GM12878 (cell line): ENCODE measurements around the gene JUND. TPM values are rescaled to one million over a fixed set of nuclear protein-coding genes. Genes with fewer than 3 reads are reported as not detected.

Experiments used
- CBFB ChIP-seq: IDR thresholded peaks from 2 replicates; pipeline ENCODE4 v1.6.1; 2016; ENCODE audit warnings: antibody characterized with exemption, low read depth
- CBX5 ChIP-seq: sonication (generic); IDR thresholded peaks from 2 replicates; pipeline ENCODE4 v1.6.1; 2016; ENCODE audit warnings: low read depth, moderate library complexity, mild to moderate bottlenecking, inconsistent platforms
- CHD4 ChIP-seq: fragments of 200-600 bp; sonication (generic); IDR thresholded peaks from 2 replicates; pipeline ENCODE4 v1.6.1; 2016; ENCODE audit warnings: mild to moderate bottlenecking
- KDM1A ChIP-seq: fragments of 200-600 bp; sonication (generic); IDR thresholded peaks from 2 replicates; pipeline ENCODE4 v1.6.1; 2016; ENCODE audit warnings: borderline replicate concordance
- NBN ChIP-seq: fragments of 450-650 bp; IDR thresholded peaks from 2 replicates; pipeline ENCODE4 v1.6.1; 2016
- PAX5 ChIP-seq: IDR thresholded peaks from 2 replicates; pipeline ENCODE4 v1.6.1; 2011; ENCODE audit warnings: low read depth, low read length, borderline replicate concordance
- PBX3 ChIP-seq: IDR thresholded peaks from 2 replicates; pipeline ENCODE4 v1.6.1; 2011; ENCODE audit warnings: mild to moderate bottlenecking, low read depth, low read length, moderate library complexity; ENCODE audit not compliant: insufficient replicate concordance
- PKNOX1 ChIP-seq: fragments of 450-650 bp; IDR thresholded peaks from 2 replicates; pipeline ENCODE4 v1.6.1; 2016; ENCODE audit warnings: mild to moderate bottlenecking
- POLR2AphosphoS5 ChIP-seq: IDR thresholded peaks from 2 replicates; pipeline ENCODE4 v1.6.1; 2011; ENCODE audit warnings: mild to moderate bottlenecking, low read length, inconsistent platforms
- RAD21 ChIP-seq: IDR thresholded peaks from 2 replicates; pipeline ENCODE4 v1.6.1; 2011; ENCODE audit warnings: mild to moderate bottlenecking, low read depth, low read length, moderate library complexity; ENCODE audit not compliant: insufficient read depth
- RB1 ChIP-seq: fragments of 450-650 bp; formaldehyde crosslinking; IDR thresholded peaks from 2 replicates; pipeline ENCODE4 v1.6.1; 2017; ENCODE audit warnings: mild to moderate bottlenecking, borderline replicate concordance
- RCOR1 ChIP-seq: conservative IDR thresholded peaks from 2 replicates; pipeline ENCODE4 v1.6.1; 2012; ENCODE audit warnings: low read depth, low read length, improper control_type of control experiment
- SPI1 ChIP-seq: IDR thresholded peaks from 2 replicates; pipeline ENCODE4 v1.6.1; 2011; ENCODE audit warnings: low read depth, mild to moderate bottlenecking, low read length, moderate library complexity, borderline replicate concordance; ENCODE audit not compliant: insufficient read depth
- STAT3 ChIP-seq: IDR thresholded peaks from 2 replicates; pipeline ENCODE4 v1.6.1; 2011; ENCODE audit warnings: low read depth, low read length, improper control_type of control experiment
- TBL1XR1 ChIP-seq: IDR thresholded peaks from 2 replicates; pipeline ENCODE4 v1.6.1; 2012; ENCODE audit warnings: low read depth, low read length, improper control_type of control experiment
- TCF12 ChIP-seq: IDR thresholded peaks from 2 replicates; pipeline ENCODE4 v1.6.1; 2011; ENCODE audit warnings: low read depth, mild to moderate bottlenecking, low read length
- TCF3 ChIP-seq: IDR thresholded peaks from 2 replicates; pipeline ENCODE4 v1.6.1; 2012; ENCODE audit warnings: low read depth, mild to moderate bottlenecking, low read length, borderline replicate concordance; ENCODE audit not compliant: insufficient read depth
- ZBTB33 ChIP-seq: fragments of 450-650 bp; IDR thresholded peaks from 2 replicates; pipeline ENCODE4 v1.6.1; 2017; ENCODE audit warnings: mild to moderate bottlenecking
- polyA plus RNA-seq, 11 experiments: library from polyadenylated mRNA; depleted of rRNA in 4 of 11; unstranded in 6 of 11; stranded (reverse) in 5 of 11; fragments of >200 nt; fragmentation: Nextera tagmentation in 4 of 11; fragmentation: Illumina TruSeq in 1 of 11; extraction: Ambion mirVana in 4 of 11; extraction: Trizol in 1 of 11; gene quantifications; 1 replicate in 1 of 11; 2 replicates in 10 of 11; pipeline versions ENCODE4 v1.2.1 to v1.2.3, GENCODE V29; 2011 to 2016; ENCODE audit warnings: inconsistent platforms in 2 of 11, missing spikeins in 2 of 11, low read depth in 1 of 11
- total RNA-seq, 4 experiments: library from RNA; depleted of rRNA in 3 of 4; stranded (reverse); fragments of >200 nt in 3 of 4; fragmentation: Illumina TruSeq in 1 of 4; extraction: Trizol in 1 of 4; gene quantifications; 2 replicates each; pipeline versions ENCODE4 v1.2.1 to v1.2.3, GENCODE V29; 2013 to 2021
- TF ChIP-seq, protein P1 (sequence below): fragments of 450-650 bp; IDR thresholded peaks from 2 replicates; pipeline ENCODE4 v1.6.1; 2017; ENCODE audit warnings: mild to moderate bottlenecking, moderate library complexity
- TF ChIP-seq, protein P2 (sequence below): IDR thresholded peaks from 2 replicates; pipeline ENCODE4 v1.6.1; 2012; ENCODE audit warnings: low read depth, low read length, improper control_type of control experiment

JUND gene
- total and polyA plus RNA-seq, 10 of the 15 experiments (the other 5 are each of a cell fraction or from before 2014, with no cell fraction given): 7.4 to 164 (median 18.8) TPM

GRCh38 chr19:18291590-18292461 is 10.4 kb upstream of the JUND start (continued):
- TF ChIP-seq STAT3 (no peak), TCF12 (peak; percentile 80; the same call in 1 of the 2 replicates), NBN (no peak), CHD4 (no peak), RB1 (no peak), KDM1A (no peak), ZBTB33 (no peak), PKNOX1 (no peak; the same call in 1 of the 2 replicates), TBL1XR1 (peak; percentile 39; the same call in 1 of the 2 replicates), PAX5 (peak; percentile 79; the same call in 1 of the 2 replicates), PBX3 (no peak), SPI1 (peak; percentile 96), POLR2AphosphoS5 (peak; percentile 52; the same call in 1 of the 2 replicates), RAD21 (no peak; the same call in 1 of the 2 replicates), CBFB (peak; percentile 80; the same call in 1 of the 2 replicates), CBX5 (peak; percentile 38; the same call in 1 of the 2 replicates), TCF3 (0 out of 2 replicates have a peak, but pooled peaks have one; percentile 57), RCOR1 (0 out of 2 replicates have a peak, but pooled peaks have one; percentile 58)
- TF ChIP-seq, protein P1, sequence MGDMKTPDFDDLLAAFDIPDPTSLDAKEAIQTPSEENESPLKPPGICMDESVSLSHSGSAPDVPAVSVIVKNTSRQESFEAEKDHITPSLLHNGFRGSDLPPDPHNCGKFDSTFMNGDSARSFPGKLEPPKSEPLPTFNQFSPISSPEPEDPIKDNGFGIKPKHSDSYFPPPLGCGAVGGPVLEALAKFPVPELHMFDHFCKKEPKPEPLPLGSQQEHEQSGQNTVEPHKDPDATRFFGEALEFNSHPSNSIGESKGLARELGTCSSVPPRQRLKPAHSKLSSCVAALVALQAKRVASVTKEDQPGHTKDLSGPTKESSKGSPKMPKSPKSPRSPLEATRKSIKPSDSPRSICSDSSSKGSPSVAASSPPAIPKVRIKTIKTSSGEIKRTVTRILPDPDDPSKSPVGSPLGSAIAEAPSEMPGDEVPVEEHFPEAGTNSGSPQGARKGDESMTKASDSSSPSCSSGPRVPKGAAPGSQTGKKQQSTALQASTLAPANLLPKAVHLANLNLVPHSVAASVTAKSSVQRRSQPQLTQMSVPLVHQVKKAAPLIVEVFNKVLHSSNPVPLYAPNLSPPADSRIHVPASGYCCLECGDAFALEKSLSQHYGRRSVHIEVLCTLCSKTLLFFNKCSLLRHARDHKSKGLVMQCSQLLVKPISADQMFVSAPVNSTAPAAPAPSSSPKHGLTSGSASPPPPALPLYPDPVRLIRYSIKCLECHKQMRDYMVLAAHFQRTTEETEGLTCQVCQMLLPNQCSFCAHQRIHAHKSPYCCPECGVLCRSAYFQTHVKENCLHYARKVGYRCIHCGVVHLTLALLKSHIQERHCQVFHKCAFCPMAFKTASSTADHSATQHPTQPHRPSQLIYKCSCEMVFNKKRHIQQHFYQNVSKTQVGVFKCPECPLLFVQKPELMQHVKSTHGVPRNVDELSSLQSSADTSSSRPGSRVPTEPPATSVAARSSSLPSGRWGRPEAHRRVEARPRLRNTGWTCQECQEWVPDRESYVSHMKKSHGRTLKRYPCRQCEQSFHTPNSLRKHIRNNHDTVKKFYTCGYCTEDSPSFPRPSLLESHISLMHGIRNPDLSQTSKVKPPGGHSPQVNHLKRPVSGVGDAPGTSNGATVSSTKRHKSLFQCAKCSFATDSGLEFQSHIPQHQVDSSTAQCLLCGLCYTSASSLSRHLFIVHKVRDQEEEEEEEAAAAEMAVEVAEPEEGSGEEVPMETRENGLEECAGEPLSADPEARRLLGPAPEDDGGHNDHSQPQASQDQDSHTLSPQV: 0 out of 2 replicates have a peak, but pooled peaks have one; percentile 72
- TF ChIP-seq, protein P2, sequence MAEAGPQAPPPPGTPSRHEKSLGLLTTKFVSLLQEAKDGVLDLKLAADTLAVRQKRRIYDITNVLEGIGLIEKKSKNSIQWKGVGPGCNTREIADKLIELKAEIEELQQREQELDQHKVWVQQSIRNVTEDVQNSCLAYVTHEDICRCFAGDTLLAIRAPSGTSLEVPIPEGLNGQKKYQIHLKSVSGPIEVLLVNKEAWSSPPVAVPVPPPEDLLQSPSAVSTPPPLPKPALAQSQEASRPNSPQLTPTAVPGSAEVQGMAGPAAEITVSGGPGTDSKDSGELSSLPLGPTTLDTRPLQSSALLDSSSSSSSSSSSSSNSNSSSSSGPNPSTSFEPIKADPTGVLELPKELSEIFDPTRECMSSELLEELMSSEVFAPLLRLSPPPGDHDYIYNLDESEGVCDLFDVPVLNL: 0 out of 2 replicates have a peak, but pooled peaks have one; percentile 24
